NCI-H1105 treated with DMSO at 0.1 percent for 48 hours (cell line): ENCODE results near the gene AIFM3.
"Not testable (repeated sequence)": the region's sequence is repeated elsewhere in the genome, so short reads cannot be mapped to it uniquely, and the experiment has no call there.

ENCODE experiments used
- DNase-seq: peaks from one replicate; lab custom pipeline; 2025; lab: John Stamatoyannopoulos, UW

Gene AIFM3

GRCh38 chr22:21003782-21004181 lies 36.7 kb downstream of the AIFM3 start:
- DNase-seq = no peak

GRCh38 chr22:21009208-21009607 lies 42.2 kb downstream of the AIFM3 start:
- not testable (repeated sequence) for DNase-seq

GRCh38 chr22:21009638-21010425 lies 42.8 kb downstream of the AIFM3 start:
- no peak for DNase-seq

GRCh38 chr22:21010426-21011113 lies 43.5 kb downstream of the AIFM3 start:
- DNase-seq = no peak

GRCh38 chr22:21012446-21013407 lies 45.7 kb downstream of the AIFM3 start:
- DNase-seq = no peak

- DNase-seq = no peak
Measured at GRCh38 chr22:21013657-21014201, 46.7 kb downstream of the AIFM3 start.

- DNase-seq = peak; percentile 94
Measured at GRCh38 chr22:21014202-21014725, 47.2 kb downstream of the AIFM3 start.

GRCh38 chr22:21014726-21015465 lies 47.8 kb downstream of the AIFM3 start, which contains the start of gene P2RX6:
Gene P2RX6, plus strand, starts transcription at chr22:21015165. Its CDS starts 10 bp downstream, at chr22:21015175.
- DNase-seq = no peak

- no peak for DNase-seq
Measured at GRCh38 chr22:21015466-21016006, 48.5 kb downstream of the AIFM3 start.

GRCh38 chr22:21016644-21017420 lies 49.8 kb downstream of the AIFM3 start:
- no peak for DNase-seq

GRCh38 chr22:21018314-21018713 lies 51.3 kb downstream of the AIFM3 start:
- DNase-seq = no peak

- peak; percentile 9 for DNase-seq
Measured at GRCh38 chr22:21020802-21021429, 53.9 kb downstream of the AIFM3 start.

GRCh38 chr22:21022507-21022906 lies 55.5 kb downstream of the AIFM3 start:
- DNase-seq = no peak

- DNase-seq = no peak
Measured at GRCh38 chr22:21022955-21023614, 56.0 kb downstream of the AIFM3 start.

- no peak for DNase-seq
Measured at GRCh38 chr22:21025266-21025665, 58.2 kb downstream of the AIFM3 start.

GRCh38 chr22:21025763-21026755 lies 59.0 kb downstream of the AIFM3 start:
- DNase-seq = no peak
